Activated B cell treated with CpG ODN at 0.5 μM for 24 hours (primary cell): Measurements from ENCODE around the gene CAND2. TPM values are rescaled to one million over a fixed set of nuclear protein-coding genes. Genes with fewer than 3 reads are reported as not detected.
"Not testable (repeated sequence)": the region's sequence is repeated elsewhere in the genome, so short reads cannot be mapped to it uniquely, and the experiment has no call there.

Source experiments
- ATAC-seq: fragments of 200-7000 bp; cut with Tn5 transposase; one replicate; pipeline ENCODE4 v1.10.0; 2021; ENCODE audit warnings: low read depth, mild to moderate bottlenecking, moderate library complexity
- CTCF ChIA-PET: fragments of 350-600 bp; sonication (Branson Sonifier 250); formaldehyde crosslinking; loops from one replicate; lab custom pipeline; 2021; ENCODE audit warnings: antibody characterized with exemption; lab: Charles Lee
- POLR2A ChIA-PET: fragments of 350-600 bp; sonication (Branson Sonifier 250); formaldehyde crosslinking; loops from one replicate; lab custom pipeline; 2021; ENCODE audit warnings: antibody characterized with exemption; lab: Charles Lee
- DNase-seq: peaks from one replicate; pipeline ENCODE4 v3.0.0; 2022
- H3K27ac Mint-ChIP-seq: one replicate; pipeline ENCODE4 v1.8.0; 2020; ENCODE audit warnings: mixed read lengths
- H3K27me3 Mint-ChIP-seq: one replicate; pipeline ENCODE4 v1.8.0; 2021; ENCODE audit warnings: mixed read lengths
- H3K36me3 Mint-ChIP-seq: one replicate; pipeline ENCODE4 v1.8.0; 2021; ENCODE audit warnings: low read depth, mixed read lengths
- H3K4me1 Mint-ChIP-seq: one replicate; pipeline ENCODE4 v1.8.0; 2021; ENCODE audit warnings: mixed read lengths
- H3K4me3 Mint-ChIP-seq: one replicate; pipeline ENCODE4 v1.8.0; 2020; ENCODE audit warnings: mild to moderate bottlenecking, mixed read lengths
- H3K9me3 Mint-ChIP-seq: one replicate; pipeline ENCODE4 v1.8.0; 2020; ENCODE audit warnings: mixed read lengths
- CTCF ChIP-seq: fragments of 200-600 bp; IDR thresholded peaks from one replicate; pipeline ENCODE4 v1.8.0; 2022; ENCODE audit warnings: antibody characterized with exemption, mild to moderate bottlenecking
- intact Hi-C: fragments of 100-400 bp; cut with micrococcal nuclease; formaldehyde crosslinking; loops from one replicate; pipeline ENCODE4 v1.15.1; 2024
- total RNA-seq: library from RNA; stranded (reverse); gene quantifications from 2 replicates; pipeline ENCODE4 v1.2.3, GENCODE V29; 2022

The CAND2 gene
- total RNA-seq, 1 donor from 2014 or later: 0.42 TPM

- no peak for ATAC-seq
- H3K4me3 Mint-ChIP-seq: peak overlapping the region; percentile 50
- no peaks in the 10 kb centered on the region for H3K27me3 Mint-ChIP-seq
- H3K4me1 Mint-ChIP-seq: peaks cover 48% of the 10 kb centered on the region
- H3K36me3 Mint-ChIP-seq: peaks cover 83% of the 10 kb centered on the region
- H3K9me3 Mint-ChIP-seq: no peaks in the 10 kb centered on the region
- intact Hi-C loops: no loop called here
- CTCF ChIA-PET: interaction anchor here (1.6 kb wide), 1 partner anchor 29 kb away, joined by 4 read pairs; no protein-coding TSS in a partner anchor
- no peak for TF ChIP-seq CTCF
- DNase-seq: no peak
- H3K27ac Mint-ChIP-seq: peak overlapping the region; percentile 56
- POLR2A ChIA-PET: no interaction called here
Measured at GRCh38 chr3:12838179-12838965, 41.9 kb downstream of the CAND2 start.

- Mint-ChIP-seq H3K27me3 (no peaks in the 10 kb centered on the region), H3K4me3 (peak overlapping the region; percentile 96), H3K4me1 (peaks cover 48% of the 10 kb centered on the region), H3K36me3 (peaks cover 73% of the 10 kb centered on the region), H3K27ac (peak overlapping the region; percentile 100), H3K9me3 (no peaks in the 10 kb centered on the region)
- TF ChIP-seq CTCF: no peak
- CTCF ChIA-PET: no interaction called here
- POLR2A ChIA-PET: interaction anchor here (1.3 kb wide), 1 partner anchor 26 kb away, joined by 4 read pairs; no protein-coding TSS in a partner anchor
- intact Hi-C loops: no loop called here
- DNase-seq (no peak), ATAC-seq (no peak)
Measured at GRCh38 chr3:12839156-12839946, 42.9 kb downstream of the CAND2 start.

GRCh38 chr3:12840148-12840547 is 43.7 kb downstream of the CAND2 start:
- Mint-ChIP-seq H3K36me3 (peaks cover 65% of the 10 kb centered on the region), H3K4me3 (peak overlapping the region; percentile 96), H3K4me1 (peaks cover 48% of the 10 kb centered on the region), H3K27ac (peak overlapping the region; percentile 100)
- not testable (repeated sequence) for H3K27me3 Mint-ChIP-seq, ATAC-seq, DNase-seq, H3K9me3 Mint-ChIP-seq
- POLR2A ChIA-PET: interaction anchor here (0.6 to 2.5 kb wide), 13 partner anchors 7 to 640 kb away, joined by 3 to 21 read pairs (median 6); partner anchors contain the start of genes CAND2, HDAC11 and RAF1
- intact Hi-C loops: loop anchor here (2.0 to 5.0 kb wide), 3 partner anchors 53 to 575 kb away; partner anchors contain the start of gene MKRN2
- CTCF ChIA-PET: interaction anchor here (2.5 to 3.1 kb wide), 2 partner anchors 30 to 52 kb away, joined by 18 read pairs; no protein-coding TSS in a partner anchor

- Mint-ChIP-seq H3K4me1 (peaks cover 48% of the 10 kb centered on the region), H3K4me3 (peak overlapping the region; percentile 96), H3K36me3 (peaks cover 60% of the 10 kb centered on the region), H3K9me3 (no peaks in the 10 kb centered on the region), H3K27me3 (no peaks in the 10 kb centered on the region), H3K27ac (peak overlapping the region; percentile 100)
- intact Hi-C loops: loop anchor here (1.0 to 5.0 kb wide), 9 partner anchors 30 to 640 kb away; partner anchors contain the start of genes HDAC11, MKRN2, RAF1 and TSEN2
- TF ChIP-seq CTCF: no peak
- DNase-seq (no peak), ATAC-seq (peak; percentile 39)
- CTCF ChIA-PET: interaction anchor here (1.5 to 3.1 kb wide), 4 partner anchors 30 to 134 kb away, joined by 8 to 18 read pairs (median 14); partner anchors contain the start of gene CAND2
- POLR2A ChIA-PET: interaction anchor here (0.6 to 2.5 kb wide), 21 partner anchors 8 to 1284 kb away, joined by 3 to 21 read pairs (median 4); partner anchors contain the start of genes CAND2, CHCHD4, HDAC11 and RAF1
Measured at GRCh38 chr3:12840591-12841148, 44.2 kb downstream of the CAND2 start.
